Measurements from ENCODE around the gene SMARCE1. TPM values are rescaled to one million over a fixed set of nuclear protein-coding genes. Genes with fewer than 3 reads are reported as not detected.
"Not testable (repeated sequence)": the region's sequence is repeated elsewhere in the genome, so short reads cannot be mapped to it uniquely, and the experiment has no call there.

SMARCE1 gene
- total and polyA plus RNA-seq, 9 donors, result 93.2 to 154 (median 122) TPM

GRCh38 chr17:40588552-40588951 lies 59.1 kb downstream of the SMARCE1 start:
- H3K9me3 ChIP-seq (replicated peaks; ENCODE audit: control insufficient read depth, low read depth, low read length), result no peaks in the 10 kb centered on the region
- H3K27ac ChIP-seq (ENCODE audit: low read length), result no peak overlapping the region
- 83% methylated on average over 1 of the region's 2 CpGs for WGBS (ENCODE audit: insufficient coverage)
- peaks cover 3% of the 10 kb centered on the region for H3K27me3 ChIP-seq (ENCODE audit: control insufficient read depth, insufficient read depth, low read length)
- no peak for DNase-seq
- H3K36me3 ChIP-seq (ENCODE audit: control insufficient read depth, insufficient read depth, low read length), result no peaks in the 10 kb centered on the region
- no peaks in the 10 kb centered on the region for H3K4me1 ChIP-seq (ENCODE audit: control insufficient read depth, insufficient read depth, low read length)
- H3K4me3 ChIP-seq (ENCODE audit: low read length), result no peak overlapping the region

GRCh38 chr17:40586264-40586663 lies 61.4 kb downstream of the SMARCE1 start:
- not testable (repeated sequence) for DNase-seq; H3K9me3 ChIP-seq (replicated peaks; ENCODE audit: control insufficient read depth, low read depth, low read length); H3K27me3 ChIP-seq (ENCODE audit: control insufficient read depth, insufficient read depth, low read length); H3K4me1 ChIP-seq (ENCODE audit: control insufficient read depth, insufficient read depth, low read length); H3K4me3 ChIP-seq (ENCODE audit: low read length); H3K27ac ChIP-seq (ENCODE audit: low read length); H3K36me3 ChIP-seq (ENCODE audit: control insufficient read depth, insufficient read depth, low read length)
- WGBS (ENCODE audit: insufficient coverage), result no CpG with 5 or more reads among the region's 3 CpGs

GRCh38 chr17:40584950-40585349 lies 62.7 kb downstream of the SMARCE1 start:
- H3K9me3 ChIP-seq (replicated peaks; ENCODE audit: control insufficient read depth, low read depth, low read length); H3K27ac ChIP-seq (ENCODE audit: low read length); H3K4me1 ChIP-seq (ENCODE audit: control insufficient read depth, insufficient read depth, low read length); H3K27me3 ChIP-seq (ENCODE audit: control insufficient read depth, insufficient read depth, low read length); H3K36me3 ChIP-seq (ENCODE audit: control insufficient read depth, insufficient read depth, low read length); DNase-seq; H3K4me3 ChIP-seq (ENCODE audit: low read length): not testable (repeated sequence)
- no CpG with 5 or more reads among the region's 2 CpGs for WGBS (ENCODE audit: insufficient coverage)

- peak overlapping the region; percentile 69 for H3K27ac ChIP-seq (ENCODE audit: low read length)
- H3K27me3 ChIP-seq (ENCODE audit: control insufficient read depth, insufficient read depth, low read length), result no peaks in the 10 kb centered on the region
- 72% methylated on average over 6 of the region's 11 CpGs for WGBS (ENCODE audit: insufficient coverage)
- DNase-seq, result peak; percentile 48
- H3K4me1 ChIP-seq (ENCODE audit: control insufficient read depth, insufficient read depth, low read length), result no peaks in the 10 kb centered on the region
- H3K36me3 ChIP-seq (ENCODE audit: control insufficient read depth, insufficient read depth, low read length), result no peaks in the 10 kb centered on the region
- no peak overlapping the region for H3K4me3 ChIP-seq (ENCODE audit: low read length)
- H3K9me3 ChIP-seq (replicated peaks; ENCODE audit: control insufficient read depth, low read depth, low read length), result no peaks in the 10 kb centered on the region
These were observed 65.2 kb downstream of the SMARCE1 start for GRCh38 chr17:40582328-40582901.

- Histone ChIP-seq H3K4me3 (ENCODE audit: low read length) (no peak overlapping the region), H3K27me3 (ENCODE audit: control insufficient read depth, insufficient read depth, low read length) (no peaks in the 10 kb centered on the region), H3K36me3 (ENCODE audit: control insufficient read depth, insufficient read depth, low read length) (no peaks in the 10 kb centered on the region), H3K9me3 (replicated peaks; ENCODE audit: control insufficient read depth, low read depth, low read length) (no peaks in the 10 kb centered on the region), H3K4me1 (ENCODE audit: control insufficient read depth, insufficient read depth, low read length) (no peaks in the 10 kb centered on the region), H3K27ac (ENCODE audit: low read length) (no peak overlapping the region)
- DNase-seq, result no peak
These were observed 67.5 kb downstream of the SMARCE1 start for GRCh38 chr17:40580140-40580539.

- H3K4me3 ChIP-seq (ENCODE audit: low read length), result no peak overlapping the region
- H3K9me3 ChIP-seq (replicated peaks; ENCODE audit: control insufficient read depth, low read depth, low read length), result no peaks in the 10 kb centered on the region
- DNase-seq, result no peak
- H3K36me3 ChIP-seq (ENCODE audit: control insufficient read depth, insufficient read depth, low read length), result no peaks in the 10 kb centered on the region
- H3K27ac ChIP-seq (ENCODE audit: low read length), result no peak overlapping the region
- no peaks in the 10 kb centered on the region for H3K27me3 ChIP-seq (ENCODE audit: control insufficient read depth, insufficient read depth, low read length)
- no peaks in the 10 kb centered on the region for H3K4me1 ChIP-seq (ENCODE audit: control insufficient read depth, insufficient read depth, low read length)
- 71% methylated on average over 2 of the region's 3 CpGs for WGBS (ENCODE audit: insufficient coverage)
These were observed 68.1 kb downstream of the SMARCE1 start for GRCh38 chr17:40579471-40579870.

DNA sequence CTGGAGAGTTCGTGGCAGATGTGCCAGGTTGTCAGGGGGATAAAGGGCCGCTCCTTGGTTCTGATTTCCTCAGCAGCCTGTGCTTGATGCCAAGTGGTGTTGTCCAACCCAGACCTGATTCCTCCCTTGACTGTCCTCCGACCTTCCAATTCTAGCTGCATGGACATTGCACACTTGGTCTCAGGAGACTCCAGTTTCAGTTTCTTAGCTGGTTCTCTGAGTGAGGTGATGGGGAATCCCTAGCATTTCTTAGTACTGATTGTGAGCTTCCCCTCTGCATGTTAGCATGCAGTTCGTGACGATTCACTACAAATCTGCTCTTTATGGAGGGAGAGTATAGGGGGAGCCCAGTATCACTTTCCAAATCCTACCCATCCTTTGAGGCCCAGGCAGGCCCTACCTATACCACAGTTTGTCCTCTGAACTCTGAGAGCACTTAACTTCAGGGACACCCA lies 70.0 kb downstream of the SMARCE1 start:
- Histone ChIP-seq H3K36me3 (ENCODE audit: control insufficient read depth, insufficient read depth, low read length) (no peaks in the 10 kb centered on the region), H3K4me3 (ENCODE audit: low read length) (no peak overlapping the region), H3K4me1 (ENCODE audit: control insufficient read depth, insufficient read depth, low read length) (no peaks in the 10 kb centered on the region), H3K27me3 (ENCODE audit: control insufficient read depth, insufficient read depth, low read length) (no peaks in the 10 kb centered on the region), H3K9me3 (replicated peaks; ENCODE audit: control insufficient read depth, low read depth, low read length) (peaks cover 5% of the 10 kb centered on the region), H3K27ac (ENCODE audit: low read length) (no peak overlapping the region)
- DNase-seq, result no peak
- 71% methylated on average over 3 of the region's 5 CpGs for WGBS (ENCODE audit: insufficient coverage)

DNA sequence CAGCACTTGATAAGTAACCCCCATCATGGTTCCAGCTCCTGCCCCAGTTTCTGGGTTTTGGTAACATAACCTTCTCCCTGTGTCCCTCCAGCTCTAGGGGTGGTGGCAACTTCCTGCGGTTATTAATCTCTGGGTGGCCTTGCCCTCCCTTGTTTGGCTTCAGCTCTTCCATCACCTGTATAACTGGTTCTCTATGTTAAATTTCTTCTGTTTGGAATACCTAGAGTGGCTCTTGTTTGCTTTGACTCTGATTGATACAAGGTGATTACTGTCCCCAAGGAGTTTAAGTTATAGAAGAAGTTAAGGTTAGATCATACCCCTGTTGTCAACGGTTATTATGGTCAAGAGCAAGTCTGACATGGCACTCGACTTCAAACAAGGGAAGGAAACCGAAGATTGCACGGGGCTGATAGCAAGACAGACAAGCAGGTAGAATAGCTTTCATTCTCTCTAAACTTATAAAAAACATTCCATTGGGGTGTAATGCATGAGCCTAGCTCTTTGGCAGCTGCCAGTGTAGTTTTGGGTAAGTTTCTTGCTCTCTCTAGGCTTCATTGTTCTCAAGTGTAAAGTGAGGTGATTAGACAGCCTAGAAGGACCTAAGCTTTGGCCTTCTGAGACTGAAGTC lies 71.4 kb downstream of the SMARCE1 start:
- WGBS (ENCODE audit: insufficient coverage), result no CpG with 5 or more reads among the region's 5 CpGs
- H3K27ac ChIP-seq (ENCODE audit: low read length), result no peak overlapping the region
- H3K27me3 ChIP-seq (ENCODE audit: control insufficient read depth, insufficient read depth, low read length), result no peaks in the 10 kb centered on the region
- H3K9me3 ChIP-seq (replicated peaks; ENCODE audit: control insufficient read depth, low read depth, low read length), result peaks cover 5% of the 10 kb centered on the region
- DNase-seq, result no peak
- H3K4me3 ChIP-seq (ENCODE audit: low read length), result no peak overlapping the region
- no peaks in the 10 kb centered on the region for H3K36me3 ChIP-seq (ENCODE audit: control insufficient read depth, insufficient read depth, low read length)
- no peaks in the 10 kb centered on the region for H3K4me1 ChIP-seq (ENCODE audit: control insufficient read depth, insufficient read depth, low read length)

Other genes starting within 250 kb of the SMARCE1 start
- gene TOP2A, start 229.9 kb downstream of the SMARCE1 start, total RNA-seq, result 45.9 TPM
- 100 to 1,000 TPM in 1 of 8 donors, 10 to 100 TPM in 7; 58.3 to 113 (median 80.9) TPM for gene TOP2A, start 229.9 kb downstream of the SMARCE1 start, polyA plus RNA-seq (ENCODE audit: insufficient read depth in 1 of 8, insufficient read length in 8 of 8, low replicate concordance in 1 of 8)
- 105 TPM for gene IGFBP4, start 204.4 kb downstream of the SMARCE1 start, total RNA-seq
- gene IGFBP4, start 204.4 kb downstream of the SMARCE1 start, polyA plus RNA-seq (ENCODE audit: insufficient read depth in 1 of 8, insufficient read length in 8 of 8, low replicate concordance in 1 of 8), result 100 to 1,000 TPM; 195 to 325 (median 275) TPM
- not detected for gene TNS4, start 146.2 kb downstream of the SMARCE1 start, total RNA-seq
- 1 to 10 TPM in 1 of 8 donors, under 1 TPM in 4, not detected in 3; 0.05 to 1.6 (median 0.16) TPM for gene TNS4, start 146.2 kb downstream of the SMARCE1 start, polyA plus RNA-seq (ENCODE audit: insufficient read depth in 1 of 8, insufficient read length in 8 of 8, low replicate concordance in 1 of 8)
- 0.09 TPM for gene CCR7, start 82.3 kb downstream of the SMARCE1 start, total RNA-seq
- gene CCR7, start 82.3 kb downstream of the SMARCE1 start, polyA plus RNA-seq (ENCODE audit: insufficient read depth in 1 of 8, insufficient read length in 8 of 8, low replicate concordance in 1 of 8), result under 1 TPM; 0.17 to 0.35 (median 0.27) TPM
- 1.3 TPM for gene KRT222, start 17.4 kb upstream of the SMARCE1 start, total RNA-seq
- under 1 TPM in 7 of 8 donors, not detected in 1; 0.04 to 0.59 (median 0.23) TPM for gene KRT222, start 17.4 kb upstream of the SMARCE1 start, polyA plus RNA-seq (ENCODE audit: insufficient read depth in 1 of 8, insufficient read length in 8 of 8, low replicate concordance in 1 of 8)
- gene KRT24, start 55.9 kb upstream of the SMARCE1 start, total RNA-seq, result not detected
- gene KRT24, start 55.9 kb upstream of the SMARCE1 start, polyA plus RNA-seq (ENCODE audit: insufficient read depth in 1 of 8, insufficient read length in 8 of 8, low replicate concordance in 1 of 8), result under 1 TPM in 2 of 8 donors, not detected in 6; 0.21 to 0.24 TPM
- gene KRT25, start 107.5 kb upstream of the SMARCE1 start, total RNA-seq, result 0.35 TPM
- under 1 TPM in 6 of 8 donors, not detected in 2; 0.13 to 0.64 (median 0.31) TPM for gene KRT25, start 107.5 kb upstream of the SMARCE1 start, polyA plus RNA-seq (ENCODE audit: insufficient read depth in 1 of 8, insufficient read length in 8 of 8, low replicate concordance in 1 of 8)
- not detected for gene KRT26, start 124.4 kb upstream of the SMARCE1 start, total RNA-seq
- under 1 TPM in 1 of 8 donors, not detected in 7; 0.12 TPM for gene KRT26, start 124.4 kb upstream of the SMARCE1 start, polyA plus RNA-seq (ENCODE audit: insufficient read depth in 1 of 8, insufficient read length in 8 of 8, low replicate concordance in 1 of 8)
- 0.18 TPM for gene KRT27, start 134.7 kb upstream of the SMARCE1 start, total RNA-seq
- gene KRT27, start 134.7 kb upstream of the SMARCE1 start, polyA plus RNA-seq (ENCODE audit: insufficient read depth in 1 of 8, insufficient read length in 8 of 8, low replicate concordance in 1 of 8), result under 1 TPM in 1 of 8 donors, not detected in 7; 0.14 TPM
- gene KRT28, start 152.1 kb upstream of the SMARCE1 start, total RNA-seq, result not detected
- gene KRT28, start 152.1 kb upstream of the SMARCE1 start, polyA plus RNA-seq (ENCODE audit: insufficient read depth in 1 of 8, insufficient read length in 8 of 8, low replicate concordance in 1 of 8), result not detected
- 11.6 TPM for gene KRT10, start 174.8 kb upstream of the SMARCE1 start, total RNA-seq
- gene KRT10, start 174.8 kb upstream of the SMARCE1 start, polyA plus RNA-seq (ENCODE audit: insufficient read depth in 1 of 8, insufficient read length in 8 of 8, low replicate concordance in 1 of 8), result 100 to 1,000 TPM in 1 of 8 donors, 10 to 100 TPM in 7; 33.5 to 261 (median 47.3) TPM
- not detected for gene KRT12, start 219.4 kb upstream of the SMARCE1 start, total RNA-seq
- 1 to 10 TPM in 1 of 8 donors, under 1 TPM in 7; 0.14 to 1.2 (median 0.22) TPM for gene KRT12, start 219.4 kb upstream of the SMARCE1 start, polyA plus RNA-seq (ENCODE audit: insufficient read depth in 1 of 8, insufficient read length in 8 of 8, low replicate concordance in 1 of 8)
- gene KRT20, start 237.4 kb upstream of the SMARCE1 start, total RNA-seq, result not detected
- gene KRT20, start 237.4 kb upstream of the SMARCE1 start, polyA plus RNA-seq (ENCODE audit: insufficient read depth in 1 of 8, insufficient read length in 8 of 8, low replicate concordance in 1 of 8), result under 1 TPM in 4 of 8 donors, not detected in 4; 0.13 to 0.59 (median 0.35) TPM